Measurements from ENCODE around the gene ANKRD60.

The ANKRD60 gene

GRCh38 chr20:58188527-58188926, 39.9 kb downstream of the ANKRD60 start:
- no peak for DNase-seq

GRCh38 chr20:58184984-58185383, 43.5 kb downstream of the ANKRD60 start:
- DNase-seq = no peak

GRCh38 chr20:58184063-58184462, 44.4 kb downstream of the ANKRD60 start:
- DNase-seq = no peak

GRCh38 chr20:58182521-58183140, 45.8 kb downstream of the ANKRD60 start:
- DNase-seq = no peak

DNA sequence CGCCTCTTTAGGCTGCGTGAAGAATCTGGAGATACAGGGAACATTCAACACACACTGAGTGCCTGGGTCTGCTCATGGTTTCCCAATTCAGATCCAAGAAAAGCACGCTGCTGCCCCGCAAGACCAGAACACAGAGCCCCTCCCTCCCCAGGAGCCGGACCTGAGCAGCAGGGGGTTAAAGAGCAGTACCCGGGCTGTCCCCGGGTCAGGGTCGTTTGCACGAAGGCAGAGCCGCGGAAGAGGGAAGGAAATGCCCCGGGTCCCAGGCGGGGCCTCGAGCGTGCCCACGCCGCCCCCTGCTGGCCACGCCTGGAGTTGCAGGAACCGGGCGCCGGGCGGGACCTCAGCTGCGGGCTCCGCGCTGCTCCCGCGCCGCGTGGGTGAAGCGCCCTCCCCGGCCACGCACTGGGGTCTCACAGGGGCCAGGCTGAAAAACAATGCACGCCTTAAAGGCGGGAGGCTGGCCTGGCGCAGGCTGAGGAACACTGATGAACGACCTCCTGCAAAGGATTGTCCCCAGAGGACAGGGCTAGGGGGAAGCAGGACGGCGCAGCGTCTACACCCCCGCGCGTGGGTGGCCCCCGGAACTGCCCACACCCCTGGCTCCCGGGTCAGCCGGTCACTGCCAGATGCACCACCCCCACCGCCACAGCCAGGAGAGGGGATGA, 48.9 kb downstream of the ANKRD60 start:
- DNase-seq = no peak

DNA sequence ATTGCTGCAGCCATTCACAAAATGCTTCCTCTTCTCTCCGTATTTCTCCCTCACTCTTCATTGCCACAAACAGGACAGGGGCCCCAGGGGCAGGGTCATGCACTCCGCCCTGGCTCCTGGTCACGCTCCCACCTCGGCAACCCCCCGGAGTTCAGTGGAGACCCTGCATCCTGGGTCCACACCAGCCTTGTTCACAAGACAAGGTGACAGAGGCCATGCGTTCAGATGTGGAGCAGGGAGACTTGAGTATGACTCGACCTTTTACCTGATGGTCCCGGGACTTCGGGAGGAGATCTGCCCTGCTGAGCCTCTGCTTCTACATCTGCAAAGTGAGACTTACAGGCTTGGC, 49.4 kb downstream of the ANKRD60 start:
- DNase-seq = no peak

- DNase-seq = no peak
These were observed 50.7 kb downstream of the ANKRD60 start for GRCh38 chr20:58177799-58178198.

- no peak for DNase-seq
These were observed 52.6 kb downstream of the ANKRD60 start for GRCh38 chr20:58175836-58176235.

DNA sequence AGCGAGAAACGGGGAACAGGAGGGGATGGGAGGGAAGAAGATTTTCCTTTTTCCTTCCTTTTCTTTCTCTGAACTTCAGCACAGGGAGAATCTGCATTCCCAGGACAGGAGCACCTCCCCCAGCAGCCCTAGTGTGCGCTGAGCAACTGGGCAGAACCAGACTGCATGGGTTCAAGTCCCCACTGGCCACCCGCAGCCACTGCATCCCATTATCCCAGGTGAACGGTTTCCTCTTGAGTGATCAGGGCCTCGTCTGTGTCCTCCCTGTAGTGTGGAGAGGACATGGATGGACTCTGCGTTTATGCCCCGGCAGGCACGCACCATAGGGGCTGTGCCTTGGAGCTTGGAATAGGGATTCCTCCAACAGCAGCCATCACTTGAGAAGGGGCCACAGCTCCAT, 53.0 kb downstream of the ANKRD60 start:
- DNase-seq = no peak

GRCh38 chr20:58174708-58175280, 53.7 kb downstream of the ANKRD60 start:
- DNase-seq = no peak

- no peak for DNase-seq
These were observed 54.3 kb downstream of the ANKRD60 start for GRCh38 chr20:58173930-58174707.

DNA sequence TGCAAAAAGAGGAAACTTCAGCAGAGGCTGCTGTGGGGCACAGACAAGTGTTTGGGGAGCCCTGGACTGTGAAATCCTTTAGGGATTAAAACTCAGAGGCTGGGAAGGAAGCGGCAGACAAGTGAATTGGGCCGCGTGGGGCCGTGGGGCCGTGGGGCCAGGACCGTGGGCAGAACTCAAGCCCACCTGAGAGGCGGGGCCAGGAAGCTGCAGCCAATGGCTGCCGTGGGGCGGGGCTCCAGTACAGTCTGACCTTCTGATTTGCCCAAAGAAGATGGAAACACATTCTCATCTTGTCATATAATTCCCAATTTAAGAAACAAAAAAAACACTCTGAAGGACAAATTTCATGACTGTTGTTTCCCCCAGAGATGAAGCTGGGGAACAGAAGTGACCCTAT, 55.4 kb downstream of the ANKRD60 start:
- DNase-seq = no peak

DNA sequence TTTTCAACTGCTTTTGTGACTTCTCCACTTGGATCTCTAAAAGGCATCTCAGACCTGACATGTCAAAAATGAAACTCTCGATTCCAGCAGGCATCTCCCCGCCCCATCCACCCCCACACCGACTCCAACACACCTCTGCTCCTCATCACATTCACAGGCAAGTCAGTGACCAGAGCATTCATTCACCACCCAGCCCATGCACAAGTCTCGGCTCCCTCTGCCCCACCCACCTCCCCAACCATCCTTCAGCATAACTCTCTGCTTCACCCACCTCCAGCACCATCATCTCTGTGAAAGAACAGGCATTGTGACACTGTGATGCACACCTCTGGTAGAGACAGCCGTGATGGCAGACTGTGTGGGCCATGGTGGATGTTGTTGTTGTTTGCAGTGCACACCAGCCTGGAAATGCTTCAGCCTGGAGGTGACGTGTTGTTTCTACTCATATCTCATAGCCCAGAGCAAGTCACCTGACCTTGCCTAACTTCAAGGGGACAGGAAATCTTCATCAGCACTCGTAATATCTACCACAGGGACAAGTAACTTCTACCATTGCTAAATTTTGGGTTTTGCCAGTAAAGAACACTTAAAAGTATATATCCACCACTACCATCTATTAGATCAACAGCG, 56.5 kb downstream of the ANKRD60 start:
- no peak for DNase-seq

DNA sequence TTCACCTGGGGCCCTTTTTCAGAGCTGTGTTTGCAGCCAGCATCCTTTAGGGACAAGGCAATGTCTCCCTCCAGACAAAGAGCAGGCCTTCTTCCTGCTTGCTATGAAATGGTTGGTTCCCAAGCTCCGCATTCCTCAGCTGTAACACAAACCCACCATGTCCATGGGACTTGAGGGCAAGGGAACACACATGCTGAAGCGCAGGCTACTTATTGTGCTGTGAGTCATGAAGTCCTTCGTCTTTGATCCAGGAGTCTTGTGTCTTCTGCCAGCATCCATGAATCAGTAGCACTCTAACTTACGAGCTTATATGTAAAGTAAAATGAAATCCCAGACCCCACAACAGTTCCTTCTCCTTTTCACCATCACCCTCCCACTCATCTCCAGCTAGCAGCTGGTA, 59.0 kb downstream of the ANKRD60 start:
- no peak for DNase-seq

- no peak for DNase-seq
These were observed 59.6 kb downstream of the ANKRD60 start for GRCh38 chr20:58168843-58169242.

GRCh38 chr20:58167759-58168158, 60.7 kb downstream of the ANKRD60 start:
- no peak for DNase-seq

Measured in GF-D8 (cell line).